ENCODE data around the gene SLC24A3.

SLC24A3 gene

GRCh38 chr20:19269737-19270340 lies 57.4 kb downstream of the SLC24A3 start:
- in situ Hi-C loops (cut with MboI; ENCODE audit: low sequenced_read_pairs): no loop called here

- in situ Hi-C loops (cut with MboI; ENCODE audit: low sequenced_read_pairs): no loop called here
Measured at GRCh38 chr20:19271879-19272651, 59.6 kb downstream of the SLC24A3 start.

DNA sequence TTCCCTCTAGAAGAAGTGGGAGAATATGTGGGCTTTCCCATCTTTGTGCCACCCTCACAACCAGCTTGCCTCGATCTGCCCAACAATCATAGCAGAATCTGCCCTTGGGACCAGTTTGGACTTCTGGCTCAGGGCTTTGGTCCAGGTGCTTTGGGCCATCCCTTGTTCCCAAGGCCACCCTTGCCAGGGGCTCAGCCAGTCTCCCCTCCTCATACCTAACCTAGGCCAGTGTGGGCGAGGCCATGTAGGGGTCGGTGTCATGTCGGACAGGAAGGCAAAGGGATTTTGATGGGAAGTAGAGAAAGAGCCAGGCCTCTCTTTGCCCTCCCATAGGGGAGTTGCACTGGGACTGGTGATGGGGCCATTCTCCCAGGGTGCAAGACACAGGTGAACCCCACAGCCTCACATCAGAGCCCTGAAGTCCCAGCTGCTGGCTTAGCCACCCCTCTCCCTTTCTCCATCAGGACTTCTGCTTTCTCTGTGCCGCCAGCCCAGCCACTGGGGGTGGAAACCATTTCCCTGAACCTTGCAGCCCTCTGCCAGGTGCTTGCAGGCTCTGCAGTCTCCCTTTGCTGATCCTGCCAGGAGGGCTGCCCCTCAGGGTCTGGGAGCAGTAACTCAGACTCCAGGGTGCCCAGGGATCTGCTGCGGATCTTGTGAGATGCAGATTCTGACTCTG lies 60.7 kb downstream of the SLC24A3 start:
- in situ Hi-C loops (cut with MboI; ENCODE audit: low sequenced_read_pairs): no loop called here

- in situ Hi-C loops (cut with MboI; ENCODE audit: low sequenced_read_pairs): no loop called here
Measured at GRCh38 chr20:19274001-19274400, 61.6 kb downstream of the SLC24A3 start.

GRCh38 chr20:19274412-19275015 lies 62.1 kb downstream of the SLC24A3 start:
- in situ Hi-C loops (cut with MboI; ENCODE audit: low sequenced_read_pairs): no loop called here

DNA sequence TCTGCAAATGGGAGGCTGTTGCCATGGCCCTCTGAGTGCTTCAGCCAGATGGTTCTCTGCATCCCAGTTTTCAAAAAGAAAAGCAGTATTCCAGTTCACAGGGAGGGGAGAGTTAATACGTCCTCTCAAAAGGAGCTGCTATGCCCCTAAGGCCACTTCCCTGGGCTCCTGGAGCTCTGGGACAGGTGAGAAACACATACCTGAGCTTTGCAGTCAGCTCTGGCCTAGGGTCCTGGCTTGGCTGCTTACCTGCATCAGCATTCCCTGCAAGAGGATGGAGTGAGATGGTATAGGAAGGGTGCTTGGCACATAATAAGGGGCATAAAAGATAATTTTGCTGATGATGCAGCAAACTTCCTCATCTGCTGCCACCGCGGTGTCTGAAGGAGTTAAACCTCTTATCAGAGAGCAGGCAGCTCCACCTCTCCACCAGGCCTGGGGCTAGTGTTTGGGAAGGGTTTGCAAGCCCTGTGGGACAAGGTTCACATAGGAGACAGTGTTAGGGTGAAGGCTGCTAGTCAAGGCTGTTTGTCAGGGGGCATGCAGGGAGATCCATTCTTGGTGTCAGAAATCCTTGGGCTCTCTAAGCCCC lies 62.7 kb downstream of the SLC24A3 start:
- in situ Hi-C loops (cut with MboI; ENCODE audit: low sequenced_read_pairs): no loop called here

DNA sequence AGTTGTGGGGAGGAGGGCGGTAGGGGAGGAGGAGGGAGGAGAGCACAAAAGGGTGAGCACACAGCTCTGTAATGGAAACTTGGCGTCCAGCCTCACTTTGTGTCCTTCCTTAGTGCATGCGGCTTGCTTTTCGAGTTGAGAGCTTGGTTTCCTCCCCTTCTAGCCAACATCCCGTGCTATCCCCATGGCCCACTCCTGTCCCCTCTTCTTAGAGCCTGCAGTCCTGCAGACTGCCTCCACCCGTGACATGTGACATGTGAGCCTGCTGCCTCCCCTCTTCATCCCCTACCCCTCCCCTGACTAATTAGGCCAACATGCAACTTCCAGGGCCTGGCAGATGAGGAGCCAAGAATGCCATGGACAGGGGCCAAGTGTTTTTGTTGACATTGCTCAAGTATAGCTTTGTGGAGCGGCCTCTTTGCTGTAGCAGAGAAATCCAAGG lies 63.2 kb downstream of the SLC24A3 start:
- in situ Hi-C loops (cut with MboI; ENCODE audit: low sequenced_read_pairs): no loop called here

GRCh38 chr20:19277381-19277780 lies 64.9 kb downstream of the SLC24A3 start:
- in situ Hi-C loops (cut with MboI; ENCODE audit: low sequenced_read_pairs): no loop called here

- in situ Hi-C loops (cut with MboI; ENCODE audit: low sequenced_read_pairs): no loop called here
Measured at GRCh38 chr20:19283490-19284025, 71.1 kb downstream of the SLC24A3 start.

DNA sequence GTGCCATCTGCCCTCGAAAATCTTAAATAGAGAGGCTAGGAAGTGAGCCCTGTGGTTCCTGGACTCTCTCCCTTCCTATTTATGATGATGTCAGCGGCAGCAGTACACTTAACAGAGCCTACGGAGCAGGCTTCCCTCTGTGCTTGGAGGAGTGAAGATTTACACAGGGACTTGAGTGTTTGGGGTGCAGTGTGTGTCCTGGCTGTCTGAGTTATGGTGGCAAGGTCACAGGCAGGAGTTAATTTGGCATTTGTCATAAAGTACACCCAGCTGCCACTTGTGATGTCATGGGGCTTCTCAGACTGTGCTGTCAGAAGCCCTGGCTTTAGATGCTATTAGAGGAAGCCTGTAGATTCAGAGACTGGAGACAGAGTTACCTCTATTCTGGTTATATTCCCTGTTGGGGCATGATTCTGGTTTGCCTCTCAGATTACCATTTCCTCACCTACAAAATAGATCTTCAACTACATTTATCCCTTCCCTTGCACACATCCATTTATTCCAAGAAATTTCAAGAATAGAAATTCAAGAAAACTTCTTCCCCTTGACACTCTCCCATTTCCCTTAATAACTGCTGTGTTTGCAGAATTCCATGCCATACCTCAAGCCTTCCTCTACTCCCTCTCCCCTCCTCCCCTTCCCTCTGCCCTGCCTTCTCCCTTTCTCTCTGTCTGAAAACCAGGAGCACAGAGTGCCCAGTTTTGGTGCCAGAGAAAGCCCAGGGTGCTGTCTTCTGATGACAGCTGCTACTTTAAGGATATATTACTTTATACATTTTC lies 72.1 kb downstream of the SLC24A3 start:
- in situ Hi-C loops (cut with MboI; ENCODE audit: low sequenced_read_pairs): no loop called here

DNA sequence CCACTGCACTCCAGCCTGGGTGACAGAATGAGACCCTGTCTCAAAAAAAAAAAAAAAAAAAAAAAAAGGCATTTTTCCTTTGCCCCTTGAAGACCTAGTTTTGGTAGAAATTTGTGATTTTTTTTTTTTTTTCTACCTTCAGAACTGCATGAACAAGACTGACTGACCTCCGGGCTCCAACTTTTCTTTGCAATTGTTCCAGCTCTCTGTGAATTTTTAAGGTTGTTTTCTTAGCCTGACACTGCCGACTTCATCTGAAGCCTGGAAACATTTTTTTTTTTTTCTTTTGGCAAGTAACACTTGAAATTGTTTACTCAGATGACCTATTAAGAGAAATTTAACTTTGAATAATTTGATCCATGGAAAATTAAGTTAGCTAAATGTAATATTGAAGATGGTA lies 73.0 kb downstream of the SLC24A3 start:
- in situ Hi-C loops (cut with MboI; ENCODE audit: low sequenced_read_pairs): no loop called here

DNA sequence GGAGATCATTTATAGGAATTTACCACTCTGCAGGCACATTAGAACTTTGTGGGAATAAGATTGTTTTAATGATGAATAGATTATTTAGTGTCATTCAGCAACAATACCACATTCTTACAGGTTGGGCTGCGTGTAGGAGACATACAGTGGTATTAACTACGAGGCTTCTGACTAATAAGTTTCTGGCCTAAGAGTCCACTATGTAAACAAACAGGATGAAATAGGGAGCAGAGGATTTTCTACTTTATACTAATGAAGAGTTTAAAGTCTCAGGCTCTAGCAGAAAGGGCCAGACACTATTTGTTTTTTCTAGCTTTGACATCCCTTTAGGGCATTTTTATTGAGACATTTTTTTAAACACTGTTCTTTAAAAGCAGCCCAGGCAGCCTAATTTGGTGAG lies 75.6 kb downstream of the SLC24A3 start:
- in situ Hi-C loops (cut with MboI; ENCODE audit: low sequenced_read_pairs): no loop called here

- in situ Hi-C loops (cut with MboI; ENCODE audit: low sequenced_read_pairs): no loop called here
Measured at GRCh38 chr20:19288636-19289035, 76.2 kb downstream of the SLC24A3 start.

DNA sequence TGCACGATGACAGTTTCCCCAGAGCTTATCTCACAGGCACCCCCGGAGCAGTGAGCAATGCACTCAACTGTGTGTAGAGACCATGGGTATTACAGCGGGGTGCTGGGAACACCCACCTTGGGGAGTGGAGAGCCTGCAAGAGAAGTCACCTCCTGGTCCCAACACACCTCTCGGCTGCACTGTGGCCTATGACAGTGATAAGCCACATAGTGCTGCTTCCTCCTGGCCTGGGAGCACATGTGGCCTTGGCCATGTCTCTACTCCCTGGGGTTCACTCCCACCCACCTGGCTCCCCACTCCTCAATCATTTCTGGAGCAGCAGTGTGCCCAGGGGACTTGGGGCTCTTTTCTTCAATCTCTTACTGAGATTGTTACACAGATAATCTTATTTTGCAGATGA lies 77.0 kb downstream of the SLC24A3 start:
- in situ Hi-C loops (cut with MboI; ENCODE audit: low sequenced_read_pairs): no loop called here

GRCh38 chr20:19291024-19291817 lies 78.8 kb downstream of the SLC24A3 start:
- in situ Hi-C loops (cut with MboI; ENCODE audit: low sequenced_read_pairs): no loop called here

GRCh38 chr20:19291818-19292132 lies 79.3 kb downstream of the SLC24A3 start:
- in situ Hi-C loops (cut with MboI; ENCODE audit: low sequenced_read_pairs): no loop called here

- in situ Hi-C loops (cut with MboI; ENCODE audit: low sequenced_read_pairs): no loop called here
Measured at GRCh38 chr20:19292254-19292653, 79.8 kb downstream of the SLC24A3 start.

- in situ Hi-C loops (cut with MboI; ENCODE audit: low sequenced_read_pairs): no loop called here
Measured at GRCh38 chr20:19295076-19295475, 82.6 kb downstream of the SLC24A3 start.

- in situ Hi-C loops (cut with MboI; ENCODE audit: low sequenced_read_pairs): no loop called here
Measured at GRCh38 chr20:19298652-19299051, 86.2 kb downstream of the SLC24A3 start.

DNA sequence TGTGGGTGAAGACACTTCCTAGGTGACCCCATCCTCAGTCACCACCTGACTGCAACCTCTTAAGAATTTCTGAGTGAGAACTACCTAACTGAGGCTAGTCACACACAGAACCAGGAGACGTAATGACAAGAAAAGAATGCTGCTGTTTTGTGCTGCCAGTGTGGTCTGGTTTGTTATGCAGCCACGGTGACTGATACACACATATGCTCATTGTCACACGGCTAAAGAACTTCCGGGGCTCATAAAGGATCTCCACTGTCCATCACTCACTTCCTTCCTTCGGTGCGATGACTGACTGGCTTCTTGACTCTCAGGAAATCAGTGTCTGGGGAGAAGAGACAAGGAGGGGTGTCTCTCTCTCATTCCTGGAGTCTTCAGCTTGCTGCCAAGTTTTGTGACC lies 88.0 kb downstream of the SLC24A3 start:
- in situ Hi-C loops (cut with MboI; ENCODE audit: low sequenced_read_pairs): no loop called here
